ENCODE data around the gene SGMS1. TPM values are rescaled to one million over a fixed set of nuclear protein-coding genes. Genes with fewer than 3 reads are reported as not detected.

SGMS1 gene
- total RNA-seq, 2 donors from 2014 or later, result 67.0 to 68.2 TPM

- intact Hi-C loops (cut with DNase I), result no loop called here
- TF ChIP-seq, protein P1, sequence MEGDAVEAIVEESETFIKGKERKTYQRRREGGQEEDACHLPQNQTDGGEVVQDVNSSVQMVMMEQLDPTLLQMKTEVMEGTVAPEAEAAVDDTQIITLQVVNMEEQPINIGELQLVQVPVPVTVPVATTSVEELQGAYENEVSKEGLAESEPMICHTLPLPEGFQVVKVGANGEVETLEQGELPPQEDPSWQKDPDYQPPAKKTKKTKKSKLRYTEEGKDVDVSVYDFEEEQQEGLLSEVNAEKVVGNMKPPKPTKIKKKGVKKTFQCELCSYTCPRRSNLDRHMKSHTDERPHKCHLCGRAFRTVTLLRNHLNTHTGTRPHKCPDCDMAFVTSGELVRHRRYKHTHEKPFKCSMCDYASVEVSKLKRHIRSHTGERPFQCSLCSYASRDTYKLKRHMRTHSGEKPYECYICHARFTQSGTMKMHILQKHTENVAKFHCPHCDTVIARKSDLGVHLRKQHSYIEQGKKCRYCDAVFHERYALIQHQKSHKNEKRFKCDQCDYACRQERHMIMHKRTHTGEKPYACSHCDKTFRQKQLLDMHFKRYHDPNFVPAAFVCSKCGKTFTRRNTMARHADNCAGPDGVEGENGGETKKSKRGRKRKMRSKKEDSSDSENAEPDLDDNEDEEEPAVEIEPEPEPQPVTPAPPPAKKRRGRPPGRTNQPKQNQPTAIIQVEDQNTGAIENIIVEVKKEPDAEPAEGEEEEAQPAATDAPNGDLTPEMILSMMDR (IDR thresholded peaks at IDR 0.05), result no peak
- TF ChIP-seq POLR2A (IDR thresholded peaks at IDR 0.05) (no peak), POLR2AphosphoS5 (IDR thresholded peaks at IDR 0.05) (no peak)
- H3K36me3 ChIP-seq, result no peaks in the 10 kb centered on the region
- no peaks in the 10 kb centered on the region for H3K4me1 ChIP-seq (replicated peaks)
- no peaks in the 10 kb centered on the region for H3K9me3 ChIP-seq
- H3K4me3 ChIP-seq, result no peak overlapping the region
- H3K27ac ChIP-seq, result no peak overlapping the region
- no peak for DNase-seq (ENCODE audit: low spot score)
- 85% methylated on average over 2 of the region's 2 CpGs for WGBS
- H3K27me3 ChIP-seq (replicated peaks; ENCODE audit: insufficient read depth), result no peaks in the 10 kb centered on the region
Observed at GRCh38 chr10:50395851-50396250, 227.9 kb downstream of the SGMS1 start.

GRCh38 chr10:50395271-50395670, 228.5 kb downstream of the SGMS1 start:
- Histone ChIP-seq H3K4me3 (no peak overlapping the region), H3K4me1 (replicated peaks) (no peaks in the 10 kb centered on the region), H3K27me3 (replicated peaks; ENCODE audit: insufficient read depth) (no peaks in the 10 kb centered on the region), H3K36me3 (no peaks in the 10 kb centered on the region), H3K9me3 (no peaks in the 10 kb centered on the region), H3K27ac (no peak overlapping the region)
- TF ChIP-seq POLR2A (IDR thresholded peaks at IDR 0.05) (no peak), POLR2AphosphoS5 (IDR thresholded peaks at IDR 0.05) (peak; percentile 7)
- TF ChIP-seq, protein P1 (IDR thresholded peaks at IDR 0.05), result no peak
- intact Hi-C loops (cut with DNase I), result no loop called here
- DNase-seq (ENCODE audit: low spot score), result no peak
- 96% methylated on average over 1 of the region's 1 CpG for WGBS

GRCh38 chr10:50394832-50395231, 228.9 kb downstream of the SGMS1 start:
- Histone ChIP-seq H3K27ac (no peak overlapping the region), H3K4me1 (replicated peaks) (no peaks in the 10 kb centered on the region)
- 71% methylated on average over 3 of the region's 3 CpGs for WGBS

DNA sequence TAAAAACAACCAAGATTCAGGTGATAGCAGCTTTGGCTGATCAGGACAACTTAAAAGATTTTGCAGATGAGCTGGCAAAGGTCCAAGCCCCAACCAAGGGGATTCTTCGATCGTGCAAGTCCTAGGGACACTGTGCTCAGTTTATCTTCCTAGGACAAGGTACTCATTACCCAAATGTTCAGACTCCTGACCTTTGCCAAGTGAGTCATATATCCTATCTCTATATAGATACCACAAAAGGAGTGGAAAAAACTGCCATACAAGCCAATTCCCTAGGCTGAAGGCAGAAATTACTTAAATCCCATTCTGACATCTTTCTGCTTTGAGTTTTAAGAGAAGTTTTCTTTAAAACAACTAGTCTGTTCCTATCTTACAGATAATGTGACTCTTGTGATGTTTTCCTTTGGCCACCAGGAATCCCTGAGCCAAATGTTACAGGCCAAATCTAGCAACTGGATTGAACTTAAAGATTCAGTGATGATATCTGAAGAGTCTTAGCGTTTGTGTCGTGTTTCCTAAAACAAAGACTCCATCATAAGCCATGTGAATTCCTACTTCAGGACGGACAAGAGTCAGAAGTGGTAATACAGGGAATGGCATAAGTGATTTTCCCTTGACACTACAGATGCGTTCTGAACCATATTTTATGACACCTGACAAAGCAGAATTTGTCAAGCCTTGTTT, 229.8 kb downstream of the SGMS1 start:
- WGBS, result 88% methylated on average over 6 of the region's 6 CpGs
- DNase-seq (ENCODE audit: low spot score), result no peak
- no peaks in the 10 kb centered on the region for H3K27me3 ChIP-seq (replicated peaks; ENCODE audit: insufficient read depth)
- H3K4me1 ChIP-seq (replicated peaks), result no peaks in the 10 kb centered on the region
- no peak overlapping the region for H3K4me3 ChIP-seq
- no peaks in the 10 kb centered on the region for H3K9me3 ChIP-seq
- H3K27ac ChIP-seq, result no peak overlapping the region
- intact Hi-C loops (cut with DNase I), result no loop called here
- TF ChIP-seq, protein P1 (IDR thresholded peaks at IDR 0.05), result no peak
- no peak for TF ChIP-seq POLR2AphosphoS5 (IDR thresholded peaks at IDR 0.05)
- no peak for TF ChIP-seq POLR2A (IDR thresholded peaks at IDR 0.05)
- H3K36me3 ChIP-seq, result no peaks in the 10 kb centered on the region

More at GRCh38 chr10:50394832-50395231, 228.9 kb downstream of the SGMS1 start:
- intact Hi-C loops (cut with DNase I), result no loop called here
- H3K36me3 ChIP-seq, result no peaks in the 10 kb centered on the region
- no peak overlapping the region for H3K4me3 ChIP-seq
- TF ChIP-seq POLR2A (IDR thresholded peaks at IDR 0.05) (no peak), POLR2AphosphoS5 (IDR thresholded peaks at IDR 0.05) (no peak)
- TF ChIP-seq, protein P1 (IDR thresholded peaks at IDR 0.05), result no peak
- no peaks in the 10 kb centered on the region for H3K27me3 ChIP-seq (replicated peaks; ENCODE audit: insufficient read depth)
- no peaks in the 10 kb centered on the region for H3K9me3 ChIP-seq
- no peak for DNase-seq (ENCODE audit: low spot score)

Data from prostate gland (tissue), 2 donors.